ENCODE results near the gene RRP12. TPM values are rescaled to one million over a fixed set of nuclear protein-coding genes. Genes with fewer than 3 reads are reported as not detected.

The RRP12 gene
- total and polyA plus RNA-seq, 2 donors (not counting 3 experiments of a cell fraction or from before 2014, with no cell fraction given), result 13.6 to 35.8 TPM

DNA sequence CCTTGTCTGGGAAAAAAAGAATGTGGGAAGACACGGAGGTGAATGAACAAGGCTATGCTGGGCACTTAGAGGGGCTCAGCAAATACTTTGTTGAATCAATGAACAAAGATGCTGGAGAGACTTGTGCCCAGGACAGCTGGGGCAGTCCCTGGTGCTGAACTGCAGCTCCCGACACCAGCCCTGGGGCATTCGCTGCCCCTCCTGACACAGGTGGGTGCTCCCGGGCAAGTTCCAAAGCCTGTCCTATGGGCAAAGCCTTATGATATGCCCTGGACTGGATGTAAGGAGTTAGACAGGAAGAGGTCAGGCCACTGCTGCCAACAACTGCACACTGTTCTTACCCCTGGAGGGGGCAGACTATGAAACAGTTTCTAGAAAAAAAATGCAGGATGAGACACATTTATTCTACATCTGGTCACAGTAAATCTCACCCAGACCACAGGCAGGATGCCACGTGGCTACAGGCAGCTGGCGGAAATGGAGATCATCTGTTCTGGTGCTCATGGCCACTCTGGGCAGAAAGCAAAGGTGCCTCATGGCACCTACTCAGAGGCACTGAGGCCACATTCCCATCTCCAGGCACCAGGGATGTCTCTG, 44.7 kb downstream of the RRP12 start:
- peak overlapping the region; percentile 36 for H3K27ac ChIP-seq (ENCODE audit: insufficient read depth, low read depth, low read length)
- DNase-seq (ENCODE audit: low read depth, low spot score) (peak; percentile 43), FAIRE-seq (no peak)
- POLR2A ChIA-PET, result no interaction called here
- CTCF ChIA-PET, result interaction anchor here (0.7 to 5.9 kb wide), 12 partner anchors 9 to 318 kb away, joined by 3 to 79 read pairs (median 6); partner anchors contain the start of genes ARHGAP19 and RRP12
- H3K4me3 ChIP-seq (replicated peaks in 1 of 3; ENCODE audit: insufficient read depth in 1 of 3, low read depth in 1 of 3, low read length in 3 of 3), result no peak overlapping the region
- no peaks in the 10 kb centered on the region for H3K79me2 ChIP-seq (ENCODE audit: control insufficient read depth, insufficient read depth, low read length)
- dilution Hi-C loops (cut with MboI; ENCODE audit: extremely low pct_ligation_motif_present, low sequenced_read_pairs), result no loop called here
- no peak overlapping the region for H2AFZ ChIP-seq (ENCODE audit: low read depth, low read length)
- no peaks in the 10 kb centered on the region for H4K20me1 ChIP-seq (replicated peaks; ENCODE audit: control insufficient read depth, extremely low read depth, insufficient read depth, low read length)
- TF ChIP-seq FOS (IDR thresholded peaks at IDR 0.05; ENCODE audit: borderline replicate concordance, insufficient read depth, low read length) (no peak), MYC (IDR thresholded peaks at IDR 0.05; ENCODE audit: low read depth, low read length) (no peak), POLR2AphosphoS5 (IDR thresholded peaks at IDR 0.05; ENCODE audit: insufficient read depth, low read depth, low read length) (no peak), GATA2 (IDR thresholded peaks at IDR 0.05; ENCODE audit: insufficient read depth, insufficient read length, low read depth, low read length) (no peak), JUN (IDR thresholded peaks at IDR 0.05; ENCODE audit: borderline replicate concordance, insufficient read depth, insufficient read length, low read depth) (no peak), POLR2A (IDR thresholded peaks at IDR 0.05; ENCODE audit: low read depth, low read length) (no peak)
- TF ChIP-seq, protein P1, sequence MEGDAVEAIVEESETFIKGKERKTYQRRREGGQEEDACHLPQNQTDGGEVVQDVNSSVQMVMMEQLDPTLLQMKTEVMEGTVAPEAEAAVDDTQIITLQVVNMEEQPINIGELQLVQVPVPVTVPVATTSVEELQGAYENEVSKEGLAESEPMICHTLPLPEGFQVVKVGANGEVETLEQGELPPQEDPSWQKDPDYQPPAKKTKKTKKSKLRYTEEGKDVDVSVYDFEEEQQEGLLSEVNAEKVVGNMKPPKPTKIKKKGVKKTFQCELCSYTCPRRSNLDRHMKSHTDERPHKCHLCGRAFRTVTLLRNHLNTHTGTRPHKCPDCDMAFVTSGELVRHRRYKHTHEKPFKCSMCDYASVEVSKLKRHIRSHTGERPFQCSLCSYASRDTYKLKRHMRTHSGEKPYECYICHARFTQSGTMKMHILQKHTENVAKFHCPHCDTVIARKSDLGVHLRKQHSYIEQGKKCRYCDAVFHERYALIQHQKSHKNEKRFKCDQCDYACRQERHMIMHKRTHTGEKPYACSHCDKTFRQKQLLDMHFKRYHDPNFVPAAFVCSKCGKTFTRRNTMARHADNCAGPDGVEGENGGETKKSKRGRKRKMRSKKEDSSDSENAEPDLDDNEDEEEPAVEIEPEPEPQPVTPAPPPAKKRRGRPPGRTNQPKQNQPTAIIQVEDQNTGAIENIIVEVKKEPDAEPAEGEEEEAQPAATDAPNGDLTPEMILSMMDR (IDR thresholded peaks at IDR 0.05; ENCODE audit: extremely low read depth in 1 of 2, insufficient read depth in 1 of 2, low read depth in 1 of 2, low read length in 2 of 2), result peak in 1 of 2 donors; percentile 15
- TF ChIP-seq, protein P2, sequence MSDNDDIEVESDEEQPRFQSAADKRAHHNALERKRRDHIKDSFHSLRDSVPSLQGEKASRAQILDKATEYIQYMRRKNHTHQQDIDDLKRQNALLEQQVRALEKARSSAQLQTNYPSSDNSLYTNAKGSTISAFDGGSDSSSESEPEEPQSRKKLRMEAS (IDR thresholded peaks at IDR 0.05; ENCODE audit: insufficient read depth, insufficient read length), result peak; percentile 11
- no peaks in the 10 kb centered on the region for H3K9me1 ChIP-seq (replicated peaks; ENCODE audit: control insufficient read depth, extremely low read depth, insufficient read depth, low read length)
- no TSS peak for BruUV-seq (replicated peaks)
- no peaks in the 10 kb centered on the region for H3K9me3 ChIP-seq (replicated peaks; ENCODE audit: control insufficient read depth, insufficient read depth, low read length)
- H3K4me2 ChIP-seq (ENCODE audit: insufficient read depth, low read length), result no peak overlapping the region
- intact Hi-C loops (cut with micrococcal nuclease), result loop anchor here (2.0 to 5.0 kb wide), 2 partner anchors 44 to 274 kb away; partner anchors contain the start of gene RRP12
- H3K27me3 ChIP-seq (ENCODE audit: control insufficient read depth in 2 of 2, insufficient read depth in 2 of 2, low read length in 2 of 2), result no peaks in the 10 kb centered on the region
- peaks cover 0 to 5% of the 10 kb centered on the region in 2 experiments for H3K36me3 ChIP-seq (ENCODE audit: control insufficient read depth in 2 of 2, extremely low read depth in 1 of 2, insufficient read depth in 2 of 2, low read length in 2 of 2)
- peaks cover 13% of the 10 kb centered on the region for H3K4me1 ChIP-seq (ENCODE audit: control insufficient read depth, extremely low read depth, insufficient read depth, low read length)
- H3K9ac ChIP-seq (replicated peaks; ENCODE audit: extremely low read depth, insufficient read depth, low read length), result no peak overlapping the region

Measured in endothelial cell of umbilical vein (primary cell).